Inflammatory macrophage treated with lipopolysaccharide for 1 hour (primary cell): ENCODE results near the gene AFMID.
"Not testable (repeated sequence)": the region's sequence is repeated elsewhere in the genome, so short reads cannot be mapped to it uniquely, and the experiment has no call there.

Experiments used
- DNase-seq, 2 donors: peaks; one replicate each; pipeline ENCODE4 v3.0.0-alpha.2; 2020 to 2022

AFMID gene

GRCh38 chr17:78186692-78187595 lies at the start of gene AFMID, which contains the start of gene TK1:
Gene AFMID (plus strand): TSS chr17:78187362. CDS start chr17:78187371, 9 bp downstream.
Gene TK1 (minus strand): TSS chr17:78187052. CDS start chr17:78186994, 58 bp downstream.
- DNase-seq = peak; percentile 98 to 99

- no peak for DNase-seq
These were observed 49.6 kb upstream of the AFMID start for GRCh38 chr17:78137392-78138203.

- peak in 1 of 2 donors; percentile 46 for DNase-seq
These were observed 48.7 kb upstream of the AFMID start for GRCh38 chr17:78138204-78139060.

- DNase-seq = not testable (repeated sequence)
These were observed 47.3 kb upstream of the AFMID start for GRCh38 chr17:78139861-78140168.

- peak; percentile 94 to 97 for DNase-seq
These were observed 46.8 kb upstream of the AFMID start for GRCh38 chr17:78140169-78141051.

GRCh38 chr17:78141437-78142118 lies 45.6 kb upstream of the AFMID start:
- no peak for DNase-seq

GRCh38 chr17:78142119-78142861 lies 44.9 kb upstream of the AFMID start:
- DNase-seq = peak in 1 of 2 donors; percentile 44

- DNase-seq = no peak
These were observed 43.7 kb upstream of the AFMID start for GRCh38 chr17:78143214-78144146.

- peak; percentile 91 to 97 for DNase-seq
These were observed 42.9 kb upstream of the AFMID start for GRCh38 chr17:78144147-78144719.

GRCh38 chr17:78144736-78145641 lies 42.2 kb upstream of the AFMID start:
- no peak for DNase-seq

GRCh38 chr17:78146471-78146869 lies 40.7 kb upstream of the AFMID start:
- no peak for DNase-seq

GRCh38 chr17:78146881-78147280 lies 40.3 kb upstream of the AFMID start:
- DNase-seq = no peak

GRCh38 chr17:78147315-78147998 lies 39.7 kb upstream of the AFMID start:
- DNase-seq = no peak

- DNase-seq = no peak
These were observed 38.7 kb upstream of the AFMID start for GRCh38 chr17:78148286-78149016.

GRCh38 chr17:78151514-78152008 lies 35.6 kb upstream of the AFMID start:
- no peak for DNase-seq
